Measurements from ENCODE around the gene CRYBB3. TPM values are rescaled to one million over a fixed set of nuclear protein-coding genes. Genes with fewer than 3 reads are reported as not detected.

CRYBB3 gene
- total RNA-seq, 1 experiment from 2014 or later: 0.64 TPM

DNA sequence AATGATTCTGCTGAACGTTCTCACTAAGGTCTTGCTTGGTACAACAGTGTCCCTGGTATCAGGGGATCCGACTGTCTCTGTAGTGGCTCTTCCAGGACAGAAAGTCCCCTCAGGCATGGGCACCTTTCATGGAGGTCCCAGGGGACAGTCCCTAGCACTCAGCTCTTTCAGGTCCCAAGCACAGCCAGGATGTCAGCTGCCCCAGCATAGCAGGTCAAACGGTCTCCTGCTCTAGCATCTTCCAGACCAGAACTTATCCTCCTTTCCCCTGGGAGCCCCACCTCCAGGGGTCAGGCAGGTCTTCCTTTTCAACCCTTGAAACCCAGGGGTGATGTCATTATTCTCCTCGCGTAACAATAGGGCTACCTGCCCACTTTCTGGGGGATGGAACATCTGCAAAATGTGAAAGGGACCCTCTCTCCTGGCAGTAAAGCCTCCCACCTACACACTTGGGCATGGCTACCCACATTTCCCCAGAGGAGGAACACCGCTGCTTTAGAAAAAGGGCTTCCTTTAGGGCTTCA is 24.7 kb upstream of the CRYBB3 start:
- no peak overlapping the region for H3K4me3 ChIP-seq (replicated peaks in 1 of 2; ENCODE audit: low read depth in 1 of 2, low read length in 2 of 2)
- no peak overlapping the region for H2AFZ ChIP-seq (ENCODE audit: low read depth, low read length, poor library complexity, severe bottlenecking)
- TF ChIP-seq CBX3 (IDR thresholded peaks at IDR 0.05; ENCODE audit: low read depth): no peak
- no peak for TF ChIP-seq RAD21 (IDR thresholded peaks at IDR 0.05; ENCODE audit: low read depth)
- TF ChIP-seq, protein P1, sequence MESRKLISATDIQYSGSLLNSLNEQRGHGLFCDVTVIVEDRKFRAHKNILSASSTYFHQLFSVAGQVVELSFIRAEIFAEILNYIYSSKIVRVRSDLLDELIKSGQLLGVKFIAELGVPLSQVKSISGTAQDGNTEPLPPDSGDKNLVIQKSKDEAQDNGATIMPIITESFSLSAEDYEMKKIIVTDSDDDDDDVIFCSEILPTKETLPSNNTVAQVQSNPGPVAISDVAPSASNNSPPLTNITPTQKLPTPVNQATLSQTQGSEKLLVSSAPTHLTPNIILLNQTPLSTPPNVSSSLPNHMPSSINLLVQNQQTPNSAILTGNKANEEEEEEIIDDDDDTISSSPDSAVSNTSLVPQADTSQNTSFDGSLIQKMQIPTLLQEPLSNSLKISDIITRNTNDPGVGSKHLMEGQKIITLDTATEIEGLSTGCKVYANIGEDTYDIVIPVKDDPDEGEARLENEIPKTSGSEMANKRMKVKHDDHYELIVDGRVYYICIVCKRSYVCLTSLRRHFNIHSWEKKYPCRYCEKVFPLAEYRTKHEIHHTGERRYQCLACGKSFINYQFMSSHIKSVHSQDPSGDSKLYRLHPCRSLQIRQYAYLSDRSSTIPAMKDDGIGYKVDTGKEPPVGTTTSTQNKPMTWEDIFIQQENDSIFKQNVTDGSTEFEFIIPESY (IDR thresholded peaks at IDR 0.05; ENCODE audit: extremely low read depth, insufficient replicate concordance, low read length): no peak
- no peak for TF ChIP-seq ZNF274 (IDR thresholded peaks at IDR 0.05; ENCODE audit: low read depth, low read length)
- no peak for TF ChIP-seq SP1 (IDR thresholded peaks at IDR 0.05; ENCODE audit: low read depth)
- no peak for TF ChIP-seq SRF (IDR thresholded peaks at IDR 0.05; ENCODE audit: low read depth)
- TF ChIP-seq EGR1 (IDR thresholded peaks at IDR 0.05; ENCODE audit: low read depth): no peak
- no peak for TF ChIP-seq FOSL1 (IDR thresholded peaks at IDR 0.05; ENCODE audit: low read depth)
- TF ChIP-seq POLR2A (IDR thresholded peaks at IDR 0.05; ENCODE audit: borderline replicate concordance, extremely low read depth, insufficient read depth, insufficient read length): no peak
- TF ChIP-seq, protein P2, sequence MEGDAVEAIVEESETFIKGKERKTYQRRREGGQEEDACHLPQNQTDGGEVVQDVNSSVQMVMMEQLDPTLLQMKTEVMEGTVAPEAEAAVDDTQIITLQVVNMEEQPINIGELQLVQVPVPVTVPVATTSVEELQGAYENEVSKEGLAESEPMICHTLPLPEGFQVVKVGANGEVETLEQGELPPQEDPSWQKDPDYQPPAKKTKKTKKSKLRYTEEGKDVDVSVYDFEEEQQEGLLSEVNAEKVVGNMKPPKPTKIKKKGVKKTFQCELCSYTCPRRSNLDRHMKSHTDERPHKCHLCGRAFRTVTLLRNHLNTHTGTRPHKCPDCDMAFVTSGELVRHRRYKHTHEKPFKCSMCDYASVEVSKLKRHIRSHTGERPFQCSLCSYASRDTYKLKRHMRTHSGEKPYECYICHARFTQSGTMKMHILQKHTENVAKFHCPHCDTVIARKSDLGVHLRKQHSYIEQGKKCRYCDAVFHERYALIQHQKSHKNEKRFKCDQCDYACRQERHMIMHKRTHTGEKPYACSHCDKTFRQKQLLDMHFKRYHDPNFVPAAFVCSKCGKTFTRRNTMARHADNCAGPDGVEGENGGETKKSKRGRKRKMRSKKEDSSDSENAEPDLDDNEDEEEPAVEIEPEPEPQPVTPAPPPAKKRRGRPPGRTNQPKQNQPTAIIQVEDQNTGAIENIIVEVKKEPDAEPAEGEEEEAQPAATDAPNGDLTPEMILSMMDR (IDR thresholded peaks at IDR 0.05 in 2 of 3, conservative IDR thresholded peaks at IDR 0.05 in 1 of 3; ENCODE audit: borderline replicate concordance in 1 of 3, insufficient read depth in 1 of 3, low read depth in 2 of 3, low read length in 2 of 3): no peak
- H3K9ac ChIP-seq (ENCODE audit: low read length): no peak overlapping the region
- H4K20me1 ChIP-seq (ENCODE audit: insufficient read depth): no peaks in the 10 kb centered on the region
- H3K9me2 ChIP-seq (ENCODE audit: insufficient read depth): no peaks in the 10 kb centered on the region
- no peaks in the 10 kb centered on the region for H3K9me3 ChIP-seq (ENCODE audit: control insufficient read depth in 1 of 2, insufficient read depth in 1 of 2, low read depth in 1 of 2, low read length in 2 of 2)
- no peaks in the 10 kb centered on the region for H3K79me2 ChIP-seq (ENCODE audit: insufficient read depth, low read length)
- BruUV-seq (replicated peaks): no TSS peak
- CTCF ChIA-PET: no interaction called here
- peaks cover 0 to 17% of the 10 kb centered on the region in 2 experiments; a peak in 3 of 4 replicates for H3K36me3 ChIP-seq (ENCODE audit: control insufficient read depth in 1 of 2, insufficient read depth in 2 of 2, low read length in 2 of 2)
- H3K27ac ChIP-seq (ENCODE audit: low read depth, low read length): no peak overlapping the region
- intact Hi-C loops (cut with micrococcal nuclease): no loop called here
- POLR2A ChIA-PET: no interaction called here
- no peaks in the 10 kb centered on the region for H3K4me1 ChIP-seq (ENCODE audit: control insufficient read depth in 1 of 2, insufficient read depth in 2 of 2, low read length in 2 of 2)
- H3K27me3 ChIP-seq (ENCODE audit: insufficient read depth, low read length): no peaks in the 10 kb centered on the region
- DNase-seq (ENCODE audit: low read depth, low spot score) (no peak), ATAC-seq (no peak)
- RAD21 ChIA-PET (ENCODE audit: low non-redundant PET in 1 of 2, low total read pairs in 2 of 2, uncharacterized antibody in 2 of 2, unreplicated experiment in 2 of 2): no interaction called here
- H3K4me2 ChIP-seq (ENCODE audit: low read length): no peak overlapping the region

Measured in HCT116 (cell line).